Panc1 (cell line): ENCODE data around the gene MRPL10. TPM values are rescaled to one million over a fixed set of nuclear protein-coding genes. Genes with fewer than 3 reads are reported as not detected.

Experiments used
- ATAC-seq: fragments of 200-7000 bp; cut with Tn5 transposase; 2 replicates; pipeline ENCODE4 v1.9.1; 2020; ENCODE audit warnings: mild to moderate bottlenecking, moderate library complexity
- BruUV-seq: library from RNA; stranded (reverse); fragments of 400-500 nt; replicated peaks from 2 replicates; lab custom pipeline; 2021; lab: Mats Ljungman, UMichigan
- CTCF ChIA-PET: fragments of 300-600 bp; sonication (Branson Sonifier 250); formaldehyde crosslinking; loops from one replicate; lab custom pipeline; 2022; ENCODE audit warnings: antibody characterized with exemption; lab: Charles Lee
- POLR2A ChIA-PET: fragments of 300-600 bp; sonication (Branson Sonifier 250); formaldehyde crosslinking; loops from one replicate; lab custom pipeline; 2022; ENCODE audit warnings: antibody characterized with exemption; lab: Charles Lee
- DNase-seq: peaks from one replicate; pipeline ENCODE4 v3.0.0-alpha.2; 2010; ENCODE audit warnings: low read depth, low spot score
- H3K27ac ChIP-seq: 2 replicates; pipeline ENCODE4 v1.5.1; 2011; ENCODE audit warnings: mild to moderate bottlenecking, low read length, inconsistent platforms
- H3K27me3 ChIP-seq: fragments of 200-500 bp; sonication (Bioruptor generic); 2 replicates; pipeline ENCODE4 v1.6.0; 2014; ENCODE audit warnings: low read length, inconsistent platforms; ENCODE audit not compliant: control insufficient read depth, insufficient read depth
- H3K36me3 ChIP-seq: fragments of 200-500 bp; sonication (Bioruptor generic); 2 replicates; pipeline ENCODE4 v1.5.1; 2014; ENCODE audit warnings: inconsistent platforms, mild to moderate bottlenecking, low read length, moderate library complexity; ENCODE audit not compliant: control insufficient read depth, insufficient read depth
- H3K4me1 ChIP-seq: 2 replicates; pipeline ENCODE4 v1.5.1; 2011; ENCODE audit warnings: inconsistent platforms, mild to moderate bottlenecking, low read length, moderate library complexity; ENCODE audit not compliant: control insufficient read depth, insufficient read depth
- H3K4me3 ChIP-seq, 2 experiments: 2 replicates each; pipeline ENCODE4 v1.5.1; 2011 to 2012; ENCODE audit warnings: low read depth in 2 of 2, low read length in 2 of 2, mild to moderate bottlenecking in 2 of 2, inconsistent platforms in 1 of 2, moderate library complexity in 1 of 2
- H3K9me3 ChIP-seq: fragments of 200-500 bp; sonication (Bioruptor generic); 2 replicates; pipeline ENCODE4 v1.5.1; 2014; ENCODE audit warnings: low read depth, mild to moderate bottlenecking, inconsistent platforms, low read length, moderate library complexity; ENCODE audit not compliant: control insufficient read depth, insufficient read depth
- CTCF ChIP-seq: fragments of 450-650 bp; IDR thresholded peaks from 2 replicates; pipeline ENCODE4 v1.5.1; 2017; ENCODE audit warnings: mild to moderate bottlenecking
- POLR2AphosphoS5 ChIP-seq: IDR thresholded peaks from 2 replicates; pipeline ENCODE4 v1.6.1; 2012; ENCODE audit warnings: mild to moderate bottlenecking, low read depth, low read length, moderate library complexity
- REST ChIP-seq, 2 experiments: IDR thresholded peaks; 2 replicates each; pipeline ENCODE4 v1.6.1; 2011 to 2012; ENCODE audit warnings: low read depth in 2 of 2, control low read depth in 1 of 2, low read length in 1 of 2, mild to moderate bottlenecking in 1 of 2, moderate library complexity in 1 of 2; ENCODE audit not compliant: insufficient read depth in 1 of 2
- SIN3A ChIP-seq: IDR thresholded peaks from 2 replicates; pipeline ENCODE4 v1.6.1; 2012; ENCODE audit warnings: low read depth, mild to moderate bottlenecking, low read length, moderate library complexity, borderline replicate concordance; ENCODE audit not compliant: insufficient read depth
- TCF7L2 ChIP-seq: IDR thresholded peaks from 2 replicates; pipeline ENCODE4 v1.6.1; 2011; ENCODE audit warnings: mild to moderate bottlenecking, low read depth, low read length, inconsistent platforms
- in situ Hi-C: cut with HindIII; loops from 2 replicates; pipeline ENCODE4 v1.10.0; 2016; ENCODE audit warnings: low sequenced_read_pairs, low pct_unique_long_range_greater_than_20kb
- intact Hi-C: fragments of 100-400 bp; cut with micrococcal nuclease; formaldehyde crosslinking; loops from one replicate; pipeline ENCODE4 v1.10.0; 2022; ENCODE audit not compliant: unreplicated experiment
- total RNA-seq: library from RNA; stranded (reverse); gene quantifications from one replicate; pipeline ENCODE4 v1.2.1, GENCODE V29; 2021; ENCODE audit not compliant: unreplicated experiment

MRPL10 gene
- total RNA-seq, 1 experiment from 2014 or later: 41.9 TPM

- Histone ChIP-seq H3K27ac (no peak overlapping the region), H3K36me3 (no peaks in the 10 kb centered on the region), H3K9me3 (no peaks in the 10 kb centered on the region), H3K27me3 (no peaks in the 10 kb centered on the region), H3K4me1 (peaks cover 2% of the 10 kb centered on the region; the same call in 1 of the 2 replicates), H3K4me3 (no peak overlapping the region)
- BruUV-seq: no TSS peak
- intact Hi-C loops (no loop called here), in situ Hi-C loops (no loop called here)
- ChIA-PET POLR2A (no interaction called here), CTCF (no interaction called here)
- ATAC-seq (no peak), DNase-seq (no peak)
- TF ChIP-seq REST (IDR thresholded peaks at IDR 0.05; ENCODE audit: insufficient read depth in 1 of 2, low read depth in 2 of 2, low read length in 1 of 2) (no peak), POLR2AphosphoS5 (no peak), CTCF (no peak), SIN3A (no peak), TCF7L2 (no peak)
Measured at GRCh38 chr17:47872019-47872650, 40.8 kb upstream of the MRPL10 start.

- TF ChIP-seq REST (IDR thresholded peaks at IDR 0.05; ENCODE audit: insufficient read depth in 1 of 2, low read depth in 2 of 2, low read length in 1 of 2) (no peak), CTCF (no peak), POLR2AphosphoS5 (no peak)
- in situ Hi-C loops: no loop called here
- Histone ChIP-seq H3K36me3 (no peaks in the 10 kb centered on the region), H3K27me3 (no peaks in the 10 kb centered on the region), H3K4me1 (peaks cover 2% of the 10 kb centered on the region; the same call in 1 of the 2 replicates), H3K9me3 (no peaks in the 10 kb centered on the region), H3K27ac (no peak overlapping the region), H3K4me3 (no peak overlapping the region)
- no TSS peak for BruUV-seq
- ATAC-seq: no peak
- intact Hi-C loops: no loop called here
- CTCF ChIA-PET: interaction anchor here (0.6 kb wide), 1 partner anchor 9 kb away, joined by 4 read pairs; no protein-coding TSS in a partner anchor
- POLR2A ChIA-PET: no interaction called here
- DNase-seq: no peak
Measured at GRCh38 chr17:47871048-47871447, 39.7 kb upstream of the MRPL10 start.
